ENCODE data around the gene MLLT3. TPM values are rescaled to one million over a fixed set of nuclear protein-coding genes. Genes with fewer than 3 reads are reported as not detected.
"Not testable (repeated sequence)": the region's sequence is repeated elsewhere in the genome, so short reads cannot be mapped to it uniquely, and the experiment has no call there.

Gene MLLT3
- total RNA-seq: 9.4 and 19.3 TPM in 2 replicates

- DNase-seq (ENCODE audit: low read depth, low spot score): peak; percentile 80
These were observed at the start of gene MLLT3 for GRCh38 chr9:20622330-20623020. Gene MLLT3, minus strand, starts transcription at chr9:20622499.

- DNase-seq (ENCODE audit: low read depth, low spot score): no peak
These were observed 49.3 kb upstream of the MLLT3 start for GRCh38 chr9:20671635-20672034.

GRCh38 chr9:20670395-20670794 lies 48.1 kb upstream of the MLLT3 start:
- no peak for DNase-seq (ENCODE audit: low read depth, low spot score)

GRCh38 chr9:20664501-20664900 lies 42.2 kb upstream of the MLLT3 start:
- no peak for DNase-seq (ENCODE audit: low read depth, low spot score)

- DNase-seq (ENCODE audit: low read depth, low spot score): no peak
These were observed 40.8 kb upstream of the MLLT3 start for GRCh38 chr9:20663133-20663532.

GRCh38 chr9:20662156-20662555 lies 39.9 kb upstream of the MLLT3 start:
- DNase-seq (ENCODE audit: low read depth, low spot score): no peak

GRCh38 chr9:20659474-20659967 lies 37.2 kb upstream of the MLLT3 start:
- DNase-seq (ENCODE audit: low read depth, low spot score): no peak

GRCh38 chr9:20658677-20659473 lies 36.6 kb upstream of the MLLT3 start:
- DNase-seq (ENCODE audit: low read depth, low spot score): no peak

- not testable (repeated sequence) for DNase-seq (ENCODE audit: low read depth, low spot score)
These were observed 36.0 kb upstream of the MLLT3 start for GRCh38 chr9:20658246-20658667.

- no peak for DNase-seq (ENCODE audit: low read depth, low spot score)
These were observed 29.6 kb upstream of the MLLT3 start for GRCh38 chr9:20651939-20652338.

GRCh38 chr9:20650750-20651299 lies 28.5 kb upstream of the MLLT3 start:
- DNase-seq (ENCODE audit: low read depth, low spot score): no peak

- no peak for DNase-seq (ENCODE audit: low read depth, low spot score)
These were observed 28.0 kb upstream of the MLLT3 start for GRCh38 chr9:20650313-20650712.

GRCh38 chr9:20649381-20649780 lies 27.1 kb upstream of the MLLT3 start:
- DNase-seq (ENCODE audit: low read depth, low spot score): peak; percentile 40

GRCh38 chr9:20646656-20647055 lies 24.4 kb upstream of the MLLT3 start:
- no peak for DNase-seq (ENCODE audit: low read depth, low spot score)

GRCh38 chr9:20643660-20644059 lies 21.4 kb upstream of the MLLT3 start:
- DNase-seq (ENCODE audit: low read depth, low spot score): no peak

GRCh38 chr9:20642045-20642444 lies 19.7 kb upstream of the MLLT3 start:
- no peak for DNase-seq (ENCODE audit: low read depth, low spot score)

GRCh38 chr9:20640331-20641187 lies 18.3 kb upstream of the MLLT3 start:
- DNase-seq (ENCODE audit: low read depth, low spot score): no peak

- DNase-seq (ENCODE audit: low read depth, low spot score): no peak
These were observed 14.7 kb upstream of the MLLT3 start for GRCh38 chr9:20636888-20637440.

- no peak for DNase-seq (ENCODE audit: low read depth, low spot score)
These were observed 12.6 kb upstream of the MLLT3 start for GRCh38 chr9:20634895-20635294.

- DNase-seq (ENCODE audit: low read depth, low spot score): no peak
These were observed 10.4 kb upstream of the MLLT3 start for GRCh38 chr9:20632705-20633104.
